COR-L47 (cell line): ENCODE data around the gene COX4I2.

Experiments
- DNase-seq: peaks from one replicate; lab custom pipeline; 2025; lab: John Stamatoyannopoulos, UW

The COX4I2 gene

GRCh38 chr20:31677553-31678260, 40.0 kb downstream of the COX4I2 start:
- DNase-seq = no peak

- no peak for DNase-seq
Observed at GRCh38 chr20:31678389-31679356, 41.0 kb downstream of the COX4I2 start.

GRCh38 chr20:31679357-31680285, 41.9 kb downstream of the COX4I2 start:
- no peak for DNase-seq

GRCh38 chr20:31680286-31681127, 42.8 kb downstream of the COX4I2 start:
- no peak for DNase-seq

GRCh38 chr20:31681128-31681727, 43.5 kb downstream of the COX4I2 start:
- DNase-seq = no peak

- DNase-seq = no peak
Observed at GRCh38 chr20:31681769-31682168, 44.1 kb downstream of the COX4I2 start.

GRCh38 chr20:31682352-31682751, 44.6 kb downstream of the COX4I2 start:
- no peak for DNase-seq

- no peak for DNase-seq
Observed at GRCh38 chr20:31682927-31683326, 45.2 kb downstream of the COX4I2 start.

GRCh38 chr20:31684153-31685015, 46.7 kb downstream of the COX4I2 start:
- DNase-seq = no peak

GRCh38 chr20:31685853-31686643, 48.3 kb downstream of the COX4I2 start:
- DNase-seq = no peak

- no peak for DNase-seq
Observed at GRCh38 chr20:31687777-31688176, 50.1 kb downstream of the COX4I2 start.

GRCh38 chr20:31689141-31689540, 51.4 kb downstream of the COX4I2 start:
- no peak for DNase-seq

GRCh38 chr20:31690124-31690666, 52.5 kb downstream of the COX4I2 start:
- DNase-seq = no peak

- no peak for DNase-seq
Observed at GRCh38 chr20:31691646-31692275, 54.0 kb downstream of the COX4I2 start.

GRCh38 chr20:31693402-31693801, 55.7 kb downstream of the COX4I2 start:
- no peak for DNase-seq

GRCh38 chr20:31693987-31694661, 56.4 kb downstream of the COX4I2 start:
- peak; percentile 78 for DNase-seq
